HG03457 (cell line): ENCODE data around the gene MRPS35.

Experiments used
- ATAC-seq: cut with Tn5 transposase; IDR thresholded peaks from one replicate; pipeline ENCODE4 v1.9.1; 2021; ENCODE audit warnings: moderate number of reproducible peaks; ENCODE audit not compliant: unreplicated experiment

MRPS35 gene

DNA sequence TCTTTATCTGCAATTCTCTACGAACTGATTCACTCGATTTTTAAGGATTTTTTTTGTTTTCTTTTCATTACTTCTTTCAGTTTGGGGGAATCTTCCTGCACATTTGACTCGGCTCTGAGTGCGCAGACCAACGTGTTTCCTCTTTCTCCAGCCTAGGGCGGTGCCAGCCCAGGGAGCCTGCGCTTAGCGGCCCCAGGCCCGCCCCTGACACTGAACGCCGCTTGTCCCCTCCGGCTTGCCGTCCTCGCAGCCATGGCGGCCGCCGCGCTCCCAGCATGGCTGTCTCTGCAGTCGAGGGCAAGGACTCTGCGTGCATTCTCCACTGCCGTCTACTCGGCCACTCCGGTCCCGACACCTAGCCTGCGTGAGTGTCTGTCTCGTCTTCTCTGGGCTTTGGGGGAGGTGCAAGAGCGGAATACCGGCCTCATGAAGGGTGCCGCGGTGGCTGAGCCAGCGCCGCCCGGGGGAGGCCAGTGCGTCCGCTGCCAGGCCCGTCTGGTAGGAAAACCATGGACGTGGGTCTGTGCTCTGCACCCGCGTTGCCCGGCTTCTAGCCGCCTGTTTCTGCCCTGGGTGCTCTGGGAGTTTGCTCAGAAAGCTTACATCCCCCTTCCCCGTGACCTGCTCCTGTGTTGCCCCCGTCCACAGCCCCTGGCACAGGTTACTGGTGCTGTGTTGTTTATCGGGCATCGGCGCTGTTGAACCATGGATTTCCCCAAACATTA, at the start of gene MRPS35:
MRPS35 (plus strand) TSS at position 241 of the 725 bp plus-strand sequence; CDS start at position 253, 12 bp downstream.
- peak; percentile 97 for ATAC-seq

DNA sequence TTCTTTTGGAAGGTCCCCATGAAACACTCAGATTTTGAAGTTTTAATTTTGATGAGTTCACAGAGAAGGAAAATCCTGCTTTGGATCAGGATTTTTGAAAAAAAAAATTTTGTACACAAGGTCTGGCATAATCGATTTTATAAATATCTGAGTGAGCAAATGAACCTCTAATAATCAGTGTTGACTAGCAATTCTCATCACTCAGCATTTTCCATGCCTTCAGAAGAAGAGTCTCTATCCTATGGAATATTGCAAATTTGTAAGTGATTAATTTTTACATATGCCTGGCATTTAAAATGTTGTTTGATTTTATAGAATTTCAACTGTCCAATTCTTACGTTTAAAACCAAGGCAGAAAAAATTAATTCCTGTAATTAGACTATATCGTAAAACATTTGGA, 44.9 kb upstream of the MRPS35 start:
- ATAC-seq = no peak

DNA sequence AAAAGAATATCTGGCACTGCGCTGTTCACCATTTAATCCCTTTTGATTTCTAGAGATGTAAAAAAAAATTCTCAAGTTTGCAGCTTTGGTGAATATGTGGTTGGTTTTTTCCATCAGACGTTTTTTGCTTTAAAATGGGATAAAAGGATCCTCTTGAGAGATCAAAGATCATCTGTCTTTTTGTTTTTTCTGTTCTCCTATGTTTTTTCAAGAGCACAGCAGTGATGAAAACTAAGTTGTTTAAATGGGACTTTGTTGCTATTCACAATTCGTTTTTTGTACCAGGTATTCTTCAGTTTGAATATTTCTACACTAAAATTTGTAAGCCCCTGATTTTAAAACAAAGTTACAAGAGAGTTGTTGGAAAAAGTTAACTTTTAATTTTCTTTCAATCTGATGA, 44.1 kb upstream of the MRPS35 start:
- no peak for ATAC-seq

DNA sequence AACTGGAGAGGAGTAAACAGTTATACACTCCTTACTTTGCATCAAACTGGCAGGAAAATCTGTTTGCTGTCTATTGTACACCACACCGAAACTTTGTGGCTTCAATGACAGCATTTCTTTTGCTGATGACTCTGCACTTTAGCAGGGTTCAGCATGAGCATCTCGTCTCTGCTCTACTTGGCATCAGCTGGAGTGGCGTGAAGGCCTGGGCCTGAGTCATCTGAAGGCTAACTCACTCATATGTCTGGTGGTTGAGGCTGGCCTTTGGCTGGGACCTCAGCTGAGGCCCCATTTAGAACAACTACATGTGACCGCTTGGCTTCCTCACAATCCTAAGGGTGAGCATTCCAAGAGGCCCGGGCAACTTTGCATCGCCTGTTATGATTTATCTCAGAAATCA, 43.1 kb upstream of the MRPS35 start:
- ATAC-seq = no peak

DNA sequence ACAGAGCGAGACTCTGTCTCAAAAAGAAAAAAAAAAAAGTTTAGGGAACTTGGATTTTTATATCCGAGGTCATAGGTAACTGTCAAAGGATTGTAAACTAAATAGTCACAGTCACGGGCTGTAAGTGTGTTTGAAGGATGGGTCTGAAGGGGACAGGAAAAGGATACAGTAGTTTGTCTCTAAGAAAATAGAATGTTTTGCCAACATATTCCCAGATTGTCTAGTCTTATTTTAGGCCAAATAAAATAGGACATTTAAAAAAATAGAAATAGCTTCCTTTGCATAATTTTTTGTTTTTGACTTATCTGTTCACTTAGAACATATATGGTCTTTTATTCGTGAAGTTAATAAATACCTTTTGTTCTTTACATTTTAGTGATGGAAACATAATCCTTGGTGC, 38.6 kb upstream of the MRPS35 start:
- ATAC-seq = no peak

DNA sequence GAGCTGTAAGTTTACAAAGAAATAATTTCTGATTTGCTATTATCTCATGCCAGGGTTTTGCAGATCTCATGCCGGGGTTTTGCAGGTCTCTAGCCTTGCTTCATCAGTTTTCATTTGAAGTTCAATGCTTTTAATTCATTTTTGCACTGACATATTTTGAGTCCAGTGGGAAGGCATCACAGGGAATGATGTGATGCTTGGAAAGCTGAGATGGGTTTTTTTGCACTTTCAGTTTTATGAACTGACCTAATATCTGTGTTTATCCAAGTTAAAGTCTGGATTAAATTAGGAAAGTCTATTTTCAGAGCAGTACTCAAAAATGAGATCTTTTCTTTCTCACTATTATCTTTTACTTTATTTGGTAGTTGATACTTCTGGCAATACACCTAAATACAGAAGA, 38.0 kb upstream of the MRPS35 start:
- ATAC-seq = no peak

DNA sequence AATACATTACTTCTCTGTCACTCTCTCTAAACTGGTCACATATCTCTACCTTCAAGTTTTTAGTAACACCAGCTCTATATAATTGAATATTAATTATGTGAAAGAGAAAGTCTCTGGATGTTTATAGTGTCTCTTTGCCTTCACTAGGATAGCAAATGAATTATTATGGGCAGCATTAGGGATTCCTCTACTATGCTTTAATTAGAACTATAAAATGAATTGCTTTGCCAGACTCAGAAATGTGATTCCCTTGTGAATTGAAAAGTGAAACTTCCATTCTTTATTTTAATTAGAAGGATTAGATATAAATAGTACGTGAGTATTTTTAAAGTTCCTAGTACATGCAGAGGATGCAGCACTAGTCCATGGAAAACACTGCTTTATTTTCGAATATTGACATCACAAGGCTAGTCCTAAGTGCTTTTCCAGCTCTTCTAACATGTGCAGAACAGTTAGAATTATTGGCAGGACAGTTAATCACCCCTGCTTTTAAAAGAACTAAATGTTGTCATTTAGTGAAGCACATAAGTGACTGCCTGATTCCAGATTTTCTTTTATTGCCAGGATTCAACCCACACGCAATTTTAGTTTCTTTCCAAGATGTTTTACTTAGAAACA, 37.4 kb upstream of the MRPS35 start:
- ATAC-seq = no peak

DNA sequence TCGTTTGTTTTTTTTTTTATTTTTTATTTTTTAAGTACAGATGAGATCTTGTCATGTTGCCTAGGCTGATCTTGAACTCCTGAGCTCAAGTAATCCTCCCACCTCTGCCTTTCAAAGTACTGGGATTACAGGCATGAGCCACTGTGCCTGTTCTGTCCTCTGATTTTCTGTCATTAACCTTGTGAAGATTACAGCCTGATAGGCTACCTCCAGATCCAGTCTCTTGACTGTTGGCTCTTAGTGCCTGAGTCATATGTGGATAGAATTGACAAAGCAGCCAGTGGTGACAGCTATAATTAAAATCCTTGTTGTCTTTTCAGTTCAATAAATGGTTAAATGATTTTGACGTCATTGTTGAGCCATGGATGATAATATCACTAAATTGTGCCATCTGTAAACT, 35.6 kb upstream of the MRPS35 start:
- ATAC-seq = no peak

DNA sequence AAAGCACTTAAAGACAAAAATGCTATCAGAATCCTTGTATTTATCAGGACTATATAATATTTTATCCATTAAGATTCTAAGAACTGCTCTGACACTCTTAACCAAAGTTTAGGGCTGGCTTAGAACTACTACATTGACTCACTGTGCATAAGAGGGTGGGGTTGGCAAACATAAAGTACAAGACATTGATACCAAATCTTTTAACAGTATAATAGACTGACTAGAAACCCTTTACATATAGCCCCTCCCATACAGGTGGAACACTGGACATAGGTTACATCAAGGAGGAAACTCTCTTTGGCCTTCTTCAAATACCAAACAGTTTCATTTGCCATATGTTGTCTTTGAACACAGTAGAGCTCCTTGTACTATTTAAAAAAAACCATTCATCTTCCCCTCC, 30.0 kb upstream of the MRPS35 start:
- no peak for ATAC-seq

DNA sequence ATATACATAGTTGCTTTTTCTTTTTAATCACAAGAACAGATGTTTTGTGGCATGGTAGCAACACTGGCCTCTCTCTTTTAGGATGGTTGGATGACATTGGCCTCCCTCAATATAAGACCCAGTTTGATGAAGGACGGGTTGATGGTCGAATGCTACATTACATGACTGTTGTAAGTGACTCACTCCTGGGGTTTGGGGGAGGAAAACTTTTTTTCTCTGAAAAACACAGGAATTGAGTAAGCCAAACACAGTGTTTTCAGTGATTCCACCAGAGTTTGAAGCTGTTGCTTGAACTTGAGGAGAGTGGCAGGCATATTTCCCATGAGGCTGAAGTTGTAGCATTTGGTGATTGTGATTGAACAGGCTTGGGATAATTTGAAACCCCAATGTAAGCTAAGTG, 28.1 kb upstream of the MRPS35 start:
- no peak for ATAC-seq

DNA sequence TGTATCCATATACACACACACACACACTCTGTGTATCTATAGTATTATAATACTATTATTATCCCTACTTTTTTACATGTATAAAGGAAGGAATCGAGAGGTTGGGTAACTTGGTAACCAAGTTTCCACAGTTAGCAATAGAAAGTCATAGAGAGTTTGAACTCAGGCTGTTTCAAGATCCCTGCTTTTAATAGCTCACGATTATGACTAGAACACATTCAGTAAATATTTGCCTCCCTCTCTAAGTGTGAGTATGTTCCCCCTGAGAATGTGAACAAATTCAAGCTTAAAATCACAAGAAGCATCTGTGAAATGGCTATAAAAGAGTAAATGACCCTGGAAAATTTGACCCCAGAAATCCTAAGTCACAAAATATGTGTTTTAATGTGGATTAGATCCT, 25.4 kb upstream of the MRPS35 start:
- no peak for ATAC-seq

DNA sequence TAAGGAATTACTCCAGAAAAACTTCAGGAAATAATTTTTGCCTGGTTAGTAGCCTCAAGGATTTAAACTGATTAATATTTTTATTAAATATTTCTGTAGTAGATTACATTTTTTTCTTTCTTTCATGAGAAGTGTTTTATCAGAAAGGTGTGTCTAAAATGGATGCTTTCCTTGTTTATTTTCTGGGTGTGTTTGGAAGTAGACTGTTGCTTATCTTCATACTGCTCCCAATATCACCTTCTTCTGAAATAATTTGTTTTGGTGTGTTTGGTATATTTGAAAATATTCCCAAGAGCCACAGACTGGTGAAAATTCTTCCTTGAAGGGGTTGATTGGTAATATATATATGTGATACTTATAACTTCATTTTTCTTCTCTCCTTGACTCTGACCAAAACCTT, 24.5 kb upstream of the MRPS35 start:
- no peak for ATAC-seq

DNA sequence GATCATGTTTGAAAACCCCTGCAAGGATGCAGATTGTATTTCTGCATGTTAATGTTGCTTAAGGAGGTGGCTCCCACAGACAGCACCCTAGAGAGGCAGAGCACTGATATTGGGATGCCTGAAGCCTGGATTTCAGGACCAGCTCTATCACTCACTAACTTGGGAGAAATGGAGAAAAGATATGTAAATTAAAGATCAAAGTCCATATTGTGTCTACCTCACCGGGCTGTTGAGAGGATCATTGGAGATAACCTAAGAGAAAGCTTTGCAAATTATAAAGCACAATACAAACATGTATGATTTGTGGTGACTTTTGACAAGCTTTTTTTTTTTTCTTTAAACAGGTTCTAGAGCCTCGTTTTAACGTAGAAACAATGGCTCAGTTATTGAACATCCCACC, 22.0 kb upstream of the MRPS35 start:
- no peak for ATAC-seq

DNA sequence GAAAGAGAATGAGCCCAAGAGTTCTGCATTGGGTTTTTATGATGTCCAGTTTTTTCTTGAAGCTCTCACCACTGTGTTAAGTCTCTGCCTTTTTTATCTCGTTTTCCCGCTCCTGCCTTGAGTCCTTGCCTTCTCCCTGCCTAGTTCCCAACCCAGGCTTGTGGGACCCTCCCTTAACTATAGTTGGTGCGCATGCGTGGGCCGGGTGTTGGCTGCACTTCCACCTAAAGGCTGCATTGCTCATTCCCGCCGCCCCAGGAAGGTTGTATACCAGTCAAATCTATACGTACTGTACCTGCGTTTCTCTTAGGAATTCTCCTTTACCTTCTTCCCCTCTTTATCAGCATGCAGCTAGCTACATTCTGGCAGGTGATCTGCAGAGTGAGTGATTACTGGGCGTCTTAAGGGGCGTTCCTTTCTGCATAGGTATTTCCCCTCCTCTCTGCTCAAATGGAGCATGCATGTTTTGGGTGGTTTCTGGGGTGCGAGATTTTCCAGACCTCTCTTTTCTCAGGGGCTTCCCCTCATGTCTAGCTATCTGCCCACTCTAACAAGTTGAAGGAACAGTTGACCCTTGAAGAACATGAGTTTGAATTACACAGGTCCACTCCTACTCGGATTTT, 21.0 kb upstream of the MRPS35 start:
- ATAC-seq = no peak

DNA sequence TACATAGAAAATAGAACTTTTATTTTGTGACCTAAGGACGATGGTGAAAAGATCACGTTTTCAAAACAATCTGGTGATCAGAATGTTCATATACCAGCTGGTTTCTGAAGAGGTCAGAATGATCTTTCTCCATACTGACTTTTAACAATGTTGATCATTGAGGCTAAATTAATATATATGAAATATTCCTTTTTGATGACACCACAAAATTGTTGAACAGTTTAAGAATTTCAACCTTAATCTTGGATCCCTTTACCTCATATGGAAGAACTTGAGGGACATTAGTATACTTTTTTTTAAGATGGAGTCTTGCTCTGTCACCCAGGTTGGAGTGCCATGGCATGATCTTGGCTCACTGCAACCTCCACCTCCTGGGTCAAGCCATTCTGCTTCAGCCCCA, 17.2 kb upstream of the MRPS35 start:
- no peak for ATAC-seq

DNA sequence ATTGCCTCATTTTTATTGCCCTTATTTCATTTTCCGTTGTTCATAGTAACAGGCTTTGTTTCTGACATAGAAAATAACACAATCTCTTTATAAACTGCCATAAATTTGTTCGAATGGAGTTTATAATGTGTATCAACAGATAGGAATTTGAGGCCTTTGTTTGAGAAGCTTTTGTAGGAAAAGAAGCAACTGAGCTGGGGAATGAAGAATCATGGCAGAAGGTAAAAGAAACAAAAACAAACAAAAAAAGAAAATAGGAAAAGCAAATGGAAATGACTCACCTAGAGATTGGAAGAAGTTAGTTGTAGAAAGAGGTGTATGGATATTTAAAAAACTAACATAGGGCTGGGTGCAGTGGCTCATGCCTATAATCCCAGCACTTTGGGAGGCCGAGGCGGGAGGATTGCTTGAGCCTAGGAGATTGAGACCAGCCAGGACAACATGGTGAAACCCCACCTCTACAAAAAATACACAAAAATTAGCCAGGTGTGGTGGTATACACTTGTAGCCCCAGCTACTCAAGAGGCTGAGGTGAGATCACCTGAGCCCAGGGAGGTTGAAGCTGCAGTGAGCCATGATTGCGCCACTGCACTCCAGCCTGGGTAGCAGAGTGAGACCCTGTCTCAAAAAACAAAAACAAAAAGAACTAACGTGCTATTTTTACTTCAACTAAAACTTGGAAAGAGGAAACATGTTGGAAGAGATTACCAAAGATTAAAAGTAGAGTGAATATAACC, 14.9 kb upstream of the MRPS35 start:
- ATAC-seq = no peak

DNA sequence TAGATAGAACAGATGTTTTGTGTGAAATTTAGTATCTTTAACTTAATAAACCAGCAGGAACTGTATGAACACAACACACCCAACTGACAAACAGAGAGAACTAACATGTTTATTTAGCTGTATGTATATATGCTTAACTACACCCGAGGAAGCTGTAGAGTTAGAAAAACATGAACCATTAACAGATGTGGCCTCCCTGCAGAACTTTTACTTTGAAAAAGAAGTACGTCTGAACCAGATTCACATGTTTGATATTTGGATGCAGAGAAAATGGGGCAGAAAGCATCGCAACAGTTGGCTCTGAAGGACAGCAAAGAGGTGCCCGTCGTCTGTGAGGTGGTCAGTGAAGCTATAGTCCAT, 14.4 kb upstream of the MRPS35 start, which contains the start of gene REP15:
REP15 (plus strand) TSS at position 155 of the 360 bp plus-strand sequence; CDS start at position 271, 116 bp downstream.
- no peak for ATAC-seq

DNA sequence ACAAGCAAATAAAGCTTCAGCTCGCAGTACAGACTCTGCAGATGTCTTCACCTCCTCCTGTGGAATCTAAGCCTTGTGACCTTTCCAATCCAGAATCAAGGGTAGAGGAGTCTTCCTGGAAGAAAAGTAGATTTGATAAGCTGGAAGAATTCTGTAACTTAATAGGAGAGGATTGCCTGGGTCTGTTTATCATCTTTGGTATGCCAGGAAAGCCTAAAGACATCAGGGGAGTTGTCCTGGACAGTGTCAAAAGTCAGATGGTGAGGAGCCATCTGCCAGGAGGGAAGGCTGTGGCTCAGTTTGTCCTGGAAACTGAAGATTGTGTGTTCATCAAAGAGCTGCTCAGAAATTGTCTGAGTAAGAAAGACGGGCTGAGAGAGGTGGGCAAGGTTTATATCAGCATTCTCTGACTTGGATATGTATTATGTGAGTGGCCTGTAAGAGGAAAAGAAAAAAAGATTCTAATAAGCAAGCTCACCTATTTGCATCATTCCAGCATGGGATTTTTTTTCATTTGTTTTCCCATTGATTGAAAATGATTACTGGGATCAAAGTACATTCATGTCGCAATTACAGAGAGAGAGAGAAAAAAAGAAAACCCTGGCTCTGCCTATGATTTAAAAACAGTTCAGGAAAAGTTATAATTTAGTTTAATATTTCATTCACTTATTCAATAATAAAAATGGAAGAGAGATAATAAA, 13.6 kb upstream of the MRPS35 start:
- no peak for ATAC-seq

DNA sequence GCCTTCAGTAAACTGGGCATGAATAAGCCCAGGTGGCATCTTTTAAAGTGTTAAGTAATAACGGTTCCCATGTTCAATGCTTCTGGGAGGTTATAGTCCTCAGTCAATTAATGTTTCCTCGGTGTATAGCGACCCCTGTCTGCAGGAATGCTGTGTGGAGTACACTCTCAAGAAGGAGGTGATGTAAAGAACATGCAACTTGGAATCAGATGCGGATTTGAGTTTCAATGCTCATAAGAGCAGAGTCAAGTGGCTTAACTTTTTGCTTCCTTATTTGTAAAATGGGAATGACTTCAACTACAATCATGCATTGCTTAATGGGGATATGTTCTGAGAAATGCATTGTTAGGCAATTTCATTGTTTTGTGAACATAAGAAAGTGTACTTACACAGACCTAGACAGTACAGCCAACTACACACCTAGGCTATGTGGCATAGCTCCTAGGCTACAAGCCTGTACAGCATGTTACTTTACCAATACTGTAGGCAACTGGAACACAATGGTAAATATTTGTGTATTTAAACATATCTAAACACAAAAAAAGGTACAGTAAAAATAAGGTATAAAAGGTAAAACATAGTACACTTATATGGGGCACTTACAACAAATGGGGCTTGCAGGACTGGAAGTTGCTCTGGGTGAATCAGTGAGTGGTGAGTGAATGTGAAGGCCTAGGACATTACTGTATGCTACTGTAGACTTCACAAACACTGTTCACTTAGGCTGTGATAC, 6.7 kb upstream of the MRPS35 start:
- peak; percentile 81 for ATAC-seq

DNA sequence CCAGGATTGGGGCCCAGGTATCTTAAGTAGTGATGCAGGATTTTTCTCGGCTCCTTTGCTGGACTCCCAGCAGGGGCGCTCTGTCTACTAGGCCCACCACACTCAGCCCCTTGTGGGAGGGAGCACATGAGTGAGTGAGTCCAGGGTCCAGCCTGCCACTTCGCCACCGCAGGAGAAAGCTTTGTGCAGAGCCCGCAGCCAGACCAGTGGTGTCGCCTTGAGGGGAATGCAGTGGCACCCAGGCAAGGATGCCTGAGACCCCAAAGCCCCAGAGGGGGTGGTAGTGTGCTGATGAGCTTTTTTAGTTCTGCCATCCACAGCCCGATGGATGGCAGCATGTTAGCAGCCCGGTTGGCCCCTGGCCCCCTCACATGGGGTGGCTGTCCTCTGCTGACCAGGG, 5.4 kb upstream of the MRPS35 start:
- no peak for ATAC-seq
